ENCODE data around the gene CCDC91. TPM values are rescaled to one million over a fixed set of nuclear protein-coding genes. Genes with fewer than 3 reads are reported as not detected.

Gene CCDC91
- total RNA-seq, 1 experiment from 2014 or later, result 35.9 TPM

- Mint-ChIP-seq H3K27ac (ENCODE audit: low read depth, unreplicated experiment) (no peak overlapping the region), H3K4me3 (ENCODE audit: unreplicated experiment) (no peak overlapping the region), H3K4me1 (ENCODE audit: insufficient read depth, unreplicated experiment) (no peaks in the 10 kb centered on the region), H3K27me3 (ENCODE audit: insufficient read depth, unreplicated experiment) (no peaks in the 10 kb centered on the region), H3K36me3 (ENCODE audit: insufficient read depth, unreplicated experiment) (no peaks in the 10 kb centered on the region), H3K9me3 (ENCODE audit: unreplicated experiment) (no peaks in the 10 kb centered on the region)
- DNase-seq (ENCODE audit: unreplicated experiment), result no peak
- ChIA-PET CTCF (interaction anchor here (1.9 kb wide), 1 partner anchor 695 kb away, joined by 7 read pairs; no protein-coding TSS in a partner anchor), POLR2A (no interaction called here)
- intact Hi-C loops (cut with micrococcal nuclease), result loop anchor here (10.0 kb wide), 2 partner anchors 333 to 357 kb away; no protein-coding TSS in a partner anchor
- TF ChIP-seq CTCF (IDR thresholded peaks at IDR 0.05; ENCODE audit: unreplicated experiment), result no peak
- BruUV-seq (replicated peaks), result no TSS peak
These were observed 12.8 kb upstream of the CCDC91 start for GRCh38 chr12:28177461-28177860.

DNA sequence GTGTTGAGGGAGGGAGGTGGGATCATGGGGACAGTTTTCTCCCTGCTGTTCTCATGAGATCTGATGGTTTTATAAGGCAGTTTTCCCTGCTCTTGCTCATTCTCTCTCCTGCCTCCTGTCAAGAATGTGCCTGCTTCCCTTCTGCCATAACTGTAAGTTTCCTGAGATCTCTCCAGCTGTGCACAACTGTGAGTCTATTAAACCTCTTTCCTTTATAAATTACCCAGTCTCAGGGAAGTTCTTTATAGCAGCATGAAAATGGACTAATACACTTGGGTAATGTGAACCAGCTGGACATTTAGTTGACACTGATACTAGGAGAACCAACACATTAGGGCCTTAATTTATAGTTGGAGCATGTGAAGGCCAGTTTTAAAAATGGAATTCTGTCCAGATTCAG is 12.4 kb upstream of the CCDC91 start:
- H3K4me3 Mint-ChIP-seq (ENCODE audit: unreplicated experiment), result no peak overlapping the region
- H3K36me3 Mint-ChIP-seq (ENCODE audit: insufficient read depth, unreplicated experiment), result no peaks in the 10 kb centered on the region
- ChIA-PET CTCF (interaction anchor here (1.9 kb wide), 1 partner anchor 694 kb away, joined by 7 read pairs; no protein-coding TSS in a partner anchor), POLR2A (no interaction called here)
- TF ChIP-seq CTCF (IDR thresholded peaks at IDR 0.05; ENCODE audit: unreplicated experiment), result no peak
- BruUV-seq (replicated peaks), result no TSS peak
- no peaks in the 10 kb centered on the region for H3K27me3 Mint-ChIP-seq (ENCODE audit: insufficient read depth, unreplicated experiment)
- DNase-seq (ENCODE audit: unreplicated experiment), result no peak
- H3K4me1 Mint-ChIP-seq (ENCODE audit: insufficient read depth, unreplicated experiment), result no peaks in the 10 kb centered on the region
- H3K27ac Mint-ChIP-seq (ENCODE audit: low read depth, unreplicated experiment), result no peak overlapping the region
- H3K9me3 Mint-ChIP-seq (ENCODE audit: unreplicated experiment), result no peaks in the 10 kb centered on the region
- intact Hi-C loops (cut with micrococcal nuclease), result loop anchor here (10.0 kb wide), 2 partner anchors 333 to 357 kb away; no protein-coding TSS in a partner anchor

DNA sequence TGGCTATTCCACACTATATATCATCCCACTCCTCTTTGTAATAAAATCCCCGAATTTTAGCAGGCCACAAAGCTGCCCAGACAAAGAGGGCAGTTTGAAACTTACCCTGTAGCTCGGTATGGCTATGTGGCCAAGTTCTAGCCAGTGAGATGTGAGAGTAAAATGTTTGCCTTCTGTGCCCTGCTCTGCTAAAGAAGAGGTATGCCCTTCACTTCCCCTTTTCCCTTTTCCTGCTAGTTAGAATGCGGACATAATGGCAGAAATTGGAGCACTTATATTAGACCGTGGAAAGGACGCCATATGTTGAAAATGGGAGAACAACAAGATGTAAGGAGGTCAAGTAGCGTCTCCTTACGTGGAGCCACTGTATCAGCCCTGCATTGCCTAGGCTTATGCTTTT is 11.5 kb upstream of the CCDC91 start:
- POLR2A ChIA-PET, result interaction anchor here (2.0 kb wide), 1 partner anchor 12 kb away, joined by 9 read pairs; the partner anchor contains the start of gene CCDC91
- no peaks in the 10 kb centered on the region for H3K4me1 Mint-ChIP-seq (ENCODE audit: insufficient read depth, unreplicated experiment)
- DNase-seq (ENCODE audit: unreplicated experiment), result no peak
- no peak for TF ChIP-seq CTCF (IDR thresholded peaks at IDR 0.05; ENCODE audit: unreplicated experiment)
- CTCF ChIA-PET, result interaction anchor here (1.9 kb wide), 1 partner anchor 693 kb away, joined by 7 read pairs; no protein-coding TSS in a partner anchor
- H3K27ac Mint-ChIP-seq (ENCODE audit: low read depth, unreplicated experiment), result no peak overlapping the region
- H3K27me3 Mint-ChIP-seq (ENCODE audit: insufficient read depth, unreplicated experiment), result no peaks in the 10 kb centered on the region
- intact Hi-C loops (cut with micrococcal nuclease), result loop anchor here (10.0 kb wide), 2 partner anchors 334 to 356 kb away; no protein-coding TSS in a partner anchor
- no peak overlapping the region for H3K4me3 Mint-ChIP-seq (ENCODE audit: unreplicated experiment)
- no TSS peak for BruUV-seq (replicated peaks)
- no peaks in the 10 kb centered on the region for H3K36me3 Mint-ChIP-seq (ENCODE audit: insufficient read depth, unreplicated experiment)
- H3K9me3 Mint-ChIP-seq (ENCODE audit: unreplicated experiment), result no peaks in the 10 kb centered on the region

- Mint-ChIP-seq H3K4me3 (ENCODE audit: unreplicated experiment) (no peak overlapping the region), H3K9me3 (ENCODE audit: unreplicated experiment) (no peaks in the 10 kb centered on the region), H3K4me1 (ENCODE audit: insufficient read depth, unreplicated experiment) (no peaks in the 10 kb centered on the region), H3K27ac (ENCODE audit: low read depth, unreplicated experiment) (no peak overlapping the region), H3K36me3 (ENCODE audit: insufficient read depth, unreplicated experiment) (no peaks in the 10 kb centered on the region), H3K27me3 (ENCODE audit: insufficient read depth, unreplicated experiment) (no peaks in the 10 kb centered on the region)
- no peak for DNase-seq (ENCODE audit: unreplicated experiment)
- intact Hi-C loops (cut with micrococcal nuclease), result no loop called here
- no TSS peak for BruUV-seq (replicated peaks)
- ChIA-PET POLR2A (no interaction called here), CTCF (no interaction called here)
- TF ChIP-seq CTCF (IDR thresholded peaks at IDR 0.05; ENCODE audit: unreplicated experiment), result no peak
These were observed 9.5 kb upstream of the CCDC91 start for GRCh38 chr12:28180786-28181185.

Measured in MCF 10A (cell line).